CD8-positive, alpha-beta memory T cell (primary cell): ENCODE results near the gene LIPA. TPM values are rescaled to one million over a fixed set of nuclear protein-coding genes. Genes with fewer than 3 reads are reported as not detected.

Experiments used
- CTCF ChIA-PET: fragments of 350-600 bp; sonication (Branson Sonifier 250); formaldehyde crosslinking; loops from one replicate; lab custom pipeline; 2021; ENCODE audit warnings: antibody characterized with exemption; lab: Charles Lee
- POLR2A ChIA-PET: fragments of 350-600 bp; sonication (Branson Sonifier 250); formaldehyde crosslinking; loops from one replicate; lab custom pipeline; 2021; ENCODE audit warnings: antibody characterized with exemption; lab: Charles Lee
- DNase-seq, 5 donors: peaks; one replicate each; pipeline versions ENCODE4 v3.0.0 to v3.0.0-alpha.2; 2020 to 2022; ENCODE audit warnings: mixed read lengths in 1 of 5
- H3K27ac ChIP-seq: one replicate; pipeline ENCODE4 v1.7.0; 2013; ENCODE audit warnings: low read depth, mild to moderate bottlenecking, low read length, moderate library complexity
- H3K27me3 ChIP-seq: 2 replicates; pipeline ENCODE4 v1.7.0; 2013; ENCODE audit warnings: low read length, mild to moderate bottlenecking; ENCODE audit not compliant: insufficient read depth, poor library complexity, severe bottlenecking
- H3K36me3 ChIP-seq: 2 replicates; pipeline ENCODE4 v1.7.0; 2013; ENCODE audit warnings: mild to moderate bottlenecking, low read length, moderate library complexity; ENCODE audit not compliant: insufficient read depth
- H3K4me1 ChIP-seq: 2 replicates; pipeline ENCODE4 v1.7.0; 2013; ENCODE audit warnings: mild to moderate bottlenecking, low read length, moderate library complexity; ENCODE audit not compliant: insufficient read depth
- H3K4me3 ChIP-seq: 2 replicates; pipeline ENCODE4 v1.7.0; 2013; ENCODE audit warnings: mild to moderate bottlenecking, low read length
- H3K9me3 ChIP-seq: 2 replicates; pipeline ENCODE4 v1.7.0; 2013; ENCODE audit warnings: mild to moderate bottlenecking, low read length
- H3K27ac Mint-ChIP-seq, 8 donors: one replicate each; pipeline ENCODE4 v1.8.0; 2020 to 2021; ENCODE audit warnings: mixed read lengths in 8 of 8, mild to moderate bottlenecking in 6 of 8, inconsistent platforms in 3 of 8, moderate library complexity in 3 of 8
- H3K27me3 Mint-ChIP-seq, 2 donors: one replicate each; pipeline ENCODE4 v1.8.0; 2020 to 2021; ENCODE audit warnings: mixed read lengths in 2 of 2, mild to moderate bottlenecking in 1 of 2, moderate library complexity in 1 of 2
- H3K36me3 Mint-ChIP-seq, 3 donors: one replicate each; pipeline ENCODE4 v1.8.0; 2020 to 2021; ENCODE audit warnings: mixed read lengths in 3 of 3, inconsistent platforms in 1 of 3, mild to moderate bottlenecking in 1 of 3
- H3K4me1 Mint-ChIP-seq, 3 donors: one replicate each; pipeline ENCODE4 v1.8.0; 2020 to 2021; ENCODE audit warnings: mixed read lengths in 3 of 3, inconsistent platforms in 1 of 3, mild to moderate bottlenecking in 1 of 3
- H3K4me3 Mint-ChIP-seq, 7 donors: one replicate each; pipeline ENCODE4 v1.8.0; 2020 to 2021; ENCODE audit warnings: mixed read lengths in 7 of 7, mild to moderate bottlenecking in 6 of 7, moderate library complexity in 4 of 7, inconsistent platforms in 2 of 7
- H3K9me3 Mint-ChIP-seq, 5 donors: one replicate each; pipeline ENCODE4 v1.8.0; 2020 to 2022; ENCODE audit warnings: mixed read lengths in 5 of 5, mild to moderate bottlenecking in 3 of 5, moderate library complexity in 2 of 5, inconsistent platforms in 1 of 5
- polyA plus RNA-seq: library from polyadenylated mRNA; unstranded; fragments of 300-500 nt; fragmentation: Illumina TruSeq; gene quantifications from one replicate; pipeline ENCODE4 v1.2.3, GENCODE V29; 2021
- total RNA-seq, 2 experiments: library from RNA; stranded (reverse); gene quantifications; one replicate each; pipeline ENCODE4 v1.2.3, GENCODE V29; 2021

The LIPA gene
- total and polyA plus RNA-seq, 3 experiments from 2014 or later: 22.9 to 98.0 (median 23.9) TPM

DNA sequence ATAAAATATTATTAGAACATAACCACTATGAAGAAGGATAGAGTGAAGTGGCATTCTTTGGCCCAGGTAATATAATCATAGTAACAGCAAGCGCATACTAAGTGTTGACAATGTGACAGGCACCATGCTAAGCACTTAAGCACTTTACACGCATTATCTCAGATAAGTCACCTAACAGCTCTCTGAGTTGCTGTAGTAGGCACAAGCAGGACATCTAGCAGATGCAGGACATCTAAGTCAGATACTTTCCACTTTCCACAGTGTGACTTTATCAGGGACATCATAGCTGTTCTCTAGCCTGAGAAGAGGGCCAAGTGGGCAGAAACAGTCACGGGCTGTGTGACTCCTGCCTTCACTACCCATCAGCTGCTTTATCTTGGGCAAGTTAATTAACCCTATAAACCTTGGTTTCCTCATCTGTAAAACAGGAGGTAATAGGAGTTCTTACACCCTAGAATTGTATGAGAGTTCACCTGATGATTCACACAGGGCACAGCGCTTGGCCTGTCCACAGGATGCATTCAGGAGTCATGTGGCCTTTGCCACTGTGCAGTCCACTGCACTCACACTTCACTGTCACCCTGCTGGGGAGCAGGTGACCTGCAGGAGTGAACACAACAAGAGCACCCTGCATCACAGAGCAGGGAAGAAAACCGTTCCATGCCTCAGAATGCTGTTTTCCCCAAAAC is 12.5 kb downstream of the LIPA start:
- ChIA-PET CTCF (no interaction called here), POLR2A (no interaction called here)
- Mint-ChIP-seq H3K4me3 (no peak overlapping the region), H3K4me1 (peaks cover 3 to 11% (median 6%) of the 10 kb centered on the region in 3 donors), H3K27ac (peak overlapping the region in 2 of 8 donors; percentile 29 to 67), H3K36me3 (peaks cover 7 to 68% (median 16%) of the 10 kb centered on the region in 3 donors), H3K27me3 (no peaks in the 10 kb centered on the region), H3K9me3 (no peaks in the 10 kb centered on the region)
- no peaks in the 10 kb centered on the region for H3K9me3 ChIP-seq
- no peak for DNase-seq
- H3K4me3 ChIP-seq: no peak overlapping the region
- no peak overlapping the region for H3K27ac ChIP-seq
- H3K27me3 ChIP-seq: no peaks in the 10 kb centered on the region
- H3K36me3 ChIP-seq: peaks cover 12% of the 10 kb centered on the region
- no peaks in the 10 kb centered on the region for H3K4me1 ChIP-seq

DNA sequence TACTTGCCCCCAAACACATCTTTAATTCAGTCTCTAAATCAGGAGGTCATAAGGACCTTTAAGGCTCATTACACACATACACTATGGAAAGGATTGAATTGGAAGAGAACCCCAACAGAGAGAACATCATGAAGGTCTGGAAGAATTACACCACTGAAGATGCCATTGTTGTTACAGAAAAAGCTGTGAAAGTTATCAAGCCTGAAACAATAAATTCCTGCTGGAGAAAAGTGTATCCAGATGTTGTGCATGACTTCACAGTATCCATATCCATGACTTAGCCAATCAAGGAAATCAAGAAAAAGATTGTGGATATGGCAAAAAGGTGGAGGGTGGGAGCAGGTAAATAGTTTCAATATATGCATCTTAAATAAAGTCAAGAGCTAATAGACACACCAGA is 13.7 kb downstream of the LIPA start:
- Mint-ChIP-seq H3K4me1 (peaks cover 1 to 8% (median 3%) of the 10 kb centered on the region in 3 donors), H3K27me3 (no peaks in the 10 kb centered on the region), H3K9me3 (no peaks in the 10 kb centered on the region), H3K4me3 (no peak overlapping the region), H3K36me3 (peaks cover 10 to 71% (median 19%) of the 10 kb centered on the region in 3 donors), H3K27ac (no peak overlapping the region)
- Histone ChIP-seq H3K36me3 (peaks cover 12% of the 10 kb centered on the region), H3K27ac (no peak overlapping the region), H3K9me3 (no peaks in the 10 kb centered on the region), H3K4me1 (no peaks in the 10 kb centered on the region), H3K4me3 (no peak overlapping the region), H3K27me3 (no peaks in the 10 kb centered on the region)
- no peak for DNase-seq
- ChIA-PET CTCF (no interaction called here), POLR2A (no interaction called here)

DNA sequence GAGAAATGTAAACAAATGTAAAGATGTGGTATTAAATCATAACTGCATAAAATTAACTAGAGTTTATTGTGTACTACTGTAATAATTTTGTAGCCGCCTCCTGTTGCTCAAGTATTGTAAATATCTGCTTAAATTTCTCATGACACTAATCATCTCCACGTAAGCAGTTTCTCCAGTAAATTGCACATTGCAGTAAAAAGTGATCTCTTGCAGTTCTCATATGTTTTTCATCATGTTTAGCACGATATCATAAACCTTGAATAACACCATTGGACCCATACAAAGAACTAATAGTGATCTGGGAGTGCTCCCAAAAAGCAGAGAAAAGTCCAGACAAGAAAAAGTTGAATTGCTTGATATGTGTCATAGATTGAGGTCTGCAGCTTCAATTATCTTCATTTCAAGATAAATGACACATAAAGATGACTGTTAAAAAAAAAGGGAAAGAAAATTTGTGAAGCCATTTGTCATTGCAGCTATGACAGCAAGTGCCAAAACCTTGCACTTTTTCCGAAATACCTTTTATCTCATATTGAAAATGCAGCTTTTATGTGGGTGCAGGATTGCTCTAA is 15.3 kb downstream of the LIPA start:
- Histone ChIP-seq H3K4me1 (no peaks in the 10 kb centered on the region), H3K27me3 (no peaks in the 10 kb centered on the region), H3K36me3 (peaks cover 12% of the 10 kb centered on the region), H3K9me3 (no peaks in the 10 kb centered on the region), H3K27ac (no peak overlapping the region), H3K4me3 (no peak overlapping the region)
- DNase-seq: no peak
- H3K4me3 Mint-ChIP-seq: no peak overlapping the region
- ChIA-PET POLR2A (no interaction called here), CTCF (no interaction called here)
- no peaks in the 10 kb centered on the region for H3K9me3 Mint-ChIP-seq
- peaks cover 0 to 3% (median 3%) of the 10 kb centered on the region in 3 donors for H3K4me1 Mint-ChIP-seq
- H3K36me3 Mint-ChIP-seq: peaks cover 10 to 72% (median 23%) of the 10 kb centered on the region in 3 donors
- H3K27ac Mint-ChIP-seq: no peak overlapping the region
- no peaks in the 10 kb centered on the region for H3K27me3 Mint-ChIP-seq

DNA sequence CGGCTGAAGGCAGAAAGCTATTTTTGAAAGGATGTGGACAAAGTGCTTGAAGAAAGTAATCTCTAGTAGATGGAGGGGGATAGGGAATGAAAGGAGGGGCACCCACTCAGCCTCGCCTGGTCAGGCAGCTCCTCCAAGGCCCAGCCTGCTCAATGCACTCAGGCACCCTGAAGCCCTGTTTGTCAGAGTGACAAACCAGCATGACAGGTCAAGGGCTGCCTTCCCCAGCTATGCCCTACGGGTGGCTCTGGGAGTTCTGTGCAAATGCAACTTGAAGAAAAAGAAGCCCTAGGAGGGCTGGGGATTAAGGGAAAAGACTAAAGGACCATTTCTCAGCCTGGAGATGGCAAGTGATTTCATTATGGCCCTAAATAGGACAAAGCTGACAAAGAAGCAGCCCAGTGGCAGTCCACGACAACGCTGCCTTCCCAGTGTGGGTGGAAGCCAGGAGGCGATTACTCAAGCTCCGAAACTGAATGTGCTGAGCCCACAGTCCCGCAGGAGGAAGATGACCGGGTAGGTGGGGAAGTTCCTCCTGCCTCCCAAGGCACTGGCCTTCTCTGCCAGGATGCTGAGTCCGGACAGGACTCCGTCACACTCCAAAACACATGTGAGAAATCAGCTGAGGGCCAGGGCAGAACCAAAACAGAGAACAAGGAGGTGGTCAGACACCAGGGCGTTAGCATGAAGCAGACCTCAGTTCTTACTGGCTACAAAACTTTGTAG is 16.3 kb downstream of the LIPA start:
- peaks cover 12% of the 10 kb centered on the region for H3K36me3 ChIP-seq
- CTCF ChIA-PET: no interaction called here

DNA sequence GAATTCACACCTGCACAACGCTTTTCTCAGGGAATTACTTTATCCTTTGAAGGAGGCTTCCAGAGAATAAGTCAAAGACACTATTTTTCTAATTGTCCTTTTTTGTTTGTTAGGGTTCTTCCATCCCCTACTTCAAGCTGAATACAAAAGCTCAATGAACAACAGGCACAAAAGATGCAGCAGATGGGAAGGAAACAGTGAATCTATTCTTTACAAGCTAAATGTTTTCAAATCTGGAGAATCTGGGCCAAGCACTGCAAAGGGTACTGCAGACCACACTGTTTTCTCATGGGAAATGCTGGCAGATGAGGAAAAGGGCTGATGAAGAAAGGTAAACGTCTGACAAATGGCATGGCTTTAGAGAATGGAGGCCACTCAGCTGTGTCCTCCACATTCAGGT is 18.5 kb downstream of the LIPA start:
- peaks cover 0 to 3% (median 0%) of the 10 kb centered on the region in 3 donors for H3K4me1 Mint-ChIP-seq
- H3K9me3 Mint-ChIP-seq: no peaks in the 10 kb centered on the region
- no peaks in the 10 kb centered on the region for H3K27me3 Mint-ChIP-seq
- no peak overlapping the region for H3K4me3 ChIP-seq
- peaks cover 10 to 67% (median 26%) of the 10 kb centered on the region in 3 donors for H3K36me3 Mint-ChIP-seq
- H3K36me3 ChIP-seq: no peaks in the 10 kb centered on the region
- H3K4me3 Mint-ChIP-seq: no peak overlapping the region
- no peak overlapping the region for H3K27ac Mint-ChIP-seq
- POLR2A ChIA-PET: no interaction called here
- H3K27ac ChIP-seq: no peak overlapping the region
- H3K27me3 ChIP-seq: no peaks in the 10 kb centered on the region
- no peaks in the 10 kb centered on the region for H3K4me1 ChIP-seq
- H3K9me3 ChIP-seq: no peaks in the 10 kb centered on the region
- no peak for DNase-seq
- CTCF ChIA-PET: interaction anchor here (1.1 to 1.4 kb wide), 3 partner anchors 9 to 26 kb away, joined by 3 to 4 read pairs (median 3); partner anchors contain the start of gene CH25H

More for the DNA sequence above, 16.3 kb downstream of the LIPA start:
- no peak overlapping the region for H3K27ac ChIP-seq
- POLR2A ChIA-PET: no interaction called here
- H3K9me3 Mint-ChIP-seq: no peaks in the 10 kb centered on the region
- no peak for DNase-seq
- H3K27me3 Mint-ChIP-seq: no peaks in the 10 kb centered on the region
- no peak overlapping the region for H3K4me3 Mint-ChIP-seq
- no peaks in the 10 kb centered on the region for H3K9me3 ChIP-seq
- H3K27me3 ChIP-seq: no peaks in the 10 kb centered on the region
- peaks cover 10 to 72% (median 21%) of the 10 kb centered on the region in 3 donors for H3K36me3 Mint-ChIP-seq
- H3K4me3 ChIP-seq: no peak overlapping the region
- H3K27ac Mint-ChIP-seq: no peak overlapping the region
- H3K4me1 ChIP-seq: no peaks in the 10 kb centered on the region
- H3K4me1 Mint-ChIP-seq: peaks cover 0 to 3% (median 3%) of the 10 kb centered on the region in 3 donors

DNA sequence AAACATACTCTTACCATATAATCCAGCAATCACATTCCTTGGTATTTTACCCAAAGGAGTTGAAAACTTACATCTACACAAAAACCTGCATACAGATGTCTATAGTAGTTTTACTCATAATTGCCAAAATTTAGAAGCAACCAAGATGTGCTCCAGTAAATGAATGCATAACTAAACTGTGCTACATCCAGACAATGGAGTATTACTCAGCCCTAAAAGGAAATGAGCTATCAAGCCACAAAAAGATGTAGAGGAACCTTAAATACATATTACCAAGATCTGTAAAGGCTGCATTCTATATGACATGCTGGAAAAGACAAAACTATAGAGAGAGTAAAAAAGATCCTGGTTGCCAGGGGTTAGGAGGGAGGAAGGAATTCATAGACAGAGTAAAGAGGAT is 22.6 kb downstream of the LIPA start:
- Mint-ChIP-seq H3K4me1 (peaks cover 0 to 10% (median 1%) of the 10 kb centered on the region in 3 donors), H3K27ac (no peak overlapping the region), H3K4me3 (no peak overlapping the region), H3K9me3 (no peaks in the 10 kb centered on the region), H3K27me3 (no peaks in the 10 kb centered on the region), H3K36me3 (peaks cover 8 to 66% (median 23%) of the 10 kb centered on the region in 3 donors)
- Histone ChIP-seq H3K27ac (no peak overlapping the region), H3K4me3 (no peak overlapping the region), H3K27me3 (no peaks in the 10 kb centered on the region), H3K36me3 (no peaks in the 10 kb centered on the region), H3K9me3 (no peaks in the 10 kb centered on the region), H3K4me1 (no peaks in the 10 kb centered on the region)
- ChIA-PET CTCF (no interaction called here), POLR2A (no interaction called here)
- DNase-seq: no peak

DNA sequence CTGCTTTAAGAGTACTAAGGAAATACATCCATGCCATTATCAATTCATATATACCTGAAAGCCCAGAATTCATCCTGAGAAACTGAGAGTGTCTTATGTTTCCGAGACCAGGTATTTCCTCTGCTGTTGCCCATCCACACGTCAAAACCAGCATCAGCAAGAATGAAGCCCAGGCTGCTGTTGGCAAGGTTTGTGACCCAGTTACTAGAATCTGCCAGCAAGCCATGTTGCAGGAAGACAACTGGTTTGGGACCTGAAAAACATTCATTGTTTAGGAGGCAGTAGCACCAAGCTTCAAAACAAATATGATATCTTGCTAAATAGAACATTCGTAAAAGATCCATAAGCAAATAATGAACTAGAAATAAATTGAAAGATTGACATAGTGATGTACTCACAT is 23.4 kb downstream of the LIPA start:
- H3K4me3 ChIP-seq: no peak overlapping the region
- no peaks in the 10 kb centered on the region for H3K9me3 Mint-ChIP-seq
- ChIA-PET POLR2A (no interaction called here), CTCF (no interaction called here)
- no peaks in the 10 kb centered on the region for H3K27me3 Mint-ChIP-seq
- DNase-seq: no peak
- H3K27ac ChIP-seq: no peak overlapping the region
- H3K36me3 ChIP-seq: no peaks in the 10 kb centered on the region
- peaks cover 0 to 10% (median 1%) of the 10 kb centered on the region in 3 donors for H3K4me1 Mint-ChIP-seq
- no peaks in the 10 kb centered on the region for H3K9me3 ChIP-seq
- H3K27ac Mint-ChIP-seq: peak overlapping the region in 2 of 8 donors; percentile 4 to 76
- H3K4me1 ChIP-seq: no peaks in the 10 kb centered on the region
- no peaks in the 10 kb centered on the region for H3K27me3 ChIP-seq
- no peak overlapping the region for H3K4me3 Mint-ChIP-seq
- peaks cover 6 to 68% (median 26%) of the 10 kb centered on the region in 3 donors for H3K36me3 Mint-ChIP-seq

DNA sequence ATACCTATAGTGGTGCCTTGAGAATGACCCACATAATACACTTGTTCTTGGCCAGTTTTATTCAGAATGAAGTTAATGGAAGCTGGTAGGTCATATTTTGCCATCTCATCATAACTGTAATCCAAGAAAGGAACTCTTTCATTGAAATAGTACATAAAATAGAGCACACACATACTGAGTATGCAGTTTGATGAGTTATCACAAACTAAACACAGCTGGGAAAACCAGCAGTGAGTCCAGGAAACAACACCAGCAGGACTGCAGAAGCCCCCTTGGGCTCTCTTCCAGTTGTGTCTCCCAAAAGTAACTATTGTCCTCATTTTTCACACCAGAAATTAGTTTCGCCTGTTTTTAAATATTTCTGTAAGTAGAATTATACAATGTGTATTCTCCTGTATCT is 24.7 kb downstream of the LIPA start:
- Histone ChIP-seq H3K4me3 (no peak overlapping the region), H3K27ac (no peak overlapping the region), H3K27me3 (no peaks in the 10 kb centered on the region), H3K9me3 (no peaks in the 10 kb centered on the region), H3K4me1 (no peaks in the 10 kb centered on the region), H3K36me3 (no peaks in the 10 kb centered on the region)
- Mint-ChIP-seq H3K4me3 (no peak overlapping the region), H3K27me3 (peaks cover 0 to 2% of the 10 kb centered on the region in 2 donors), H3K9me3 (no peaks in the 10 kb centered on the region), H3K36me3 (peaks cover 6 to 67% (median 23%) of the 10 kb centered on the region in 3 donors), H3K27ac (peak overlapping the region in 1 of 8 donors; percentile 9), H3K4me1 (peaks cover 0 to 10% (median 1%) of the 10 kb centered on the region in 3 donors)
- no peak for DNase-seq
- ChIA-PET POLR2A (no interaction called here), CTCF (interaction anchor here (1.1 kb wide), 1 partner anchor 9 kb away, joined by 3 read pairs; no protein-coding TSS in a partner anchor)
